Common myeloid progenitor, CD34-positive (primary cell): Measurements from ENCODE around the gene JAML. TPM values are rescaled to one million over a fixed set of nuclear protein-coding genes. Genes with fewer than 3 reads are reported as not detected.

Source experiments
- CTCF ChIA-PET: fragments of 350-600 bp; sonication (Branson Sonifier 250); formaldehyde crosslinking; loops from one replicate; lab custom pipeline; 2021; ENCODE audit warnings: antibody characterized with exemption; lab: Charles Lee
- POLR2A ChIA-PET: fragments of 350-600 bp; sonication (Branson Sonifier 250); formaldehyde crosslinking; loops from one replicate; lab custom pipeline; 2021; ENCODE audit warnings: antibody characterized with exemption; lab: Charles Lee
- DNase-seq, 3 donors: peaks; one replicate each; pipeline versions ENCODE4 v3.0.0 to v3.0.0-alpha.2; 2013
- H3K27ac ChIP-seq, 2 experiments: 1 replicate in 1 of 2; 2 replicates in 1 of 2; pipeline ENCODE4 v1.7.0; 2013; ENCODE audit warnings: inconsistent platforms in 2 of 2, low read length in 2 of 2, mild to moderate bottlenecking in 2 of 2, low read depth in 1 of 2, moderate library complexity in 1 of 2; ENCODE audit not compliant: severe bottlenecking in 2 of 2, insufficient read depth in 1 of 2, poor library complexity in 1 of 2
- H3K27me3 ChIP-seq, 5 experiments: replicated peaks in 2 of 5; 1 replicate in 3 of 5; 2 replicates in 2 of 5; pipeline versions ENCODE4 v1.6.1 to v1.7.0; 2013; ENCODE audit warnings: low read length in 4 of 5, mild to moderate bottlenecking in 2 of 5, moderate library complexity in 2 of 5, inconsistent platforms in 1 of 5; ENCODE audit not compliant: insufficient read depth in 5 of 5, control insufficient read depth in 4 of 5
- H3K36me3 ChIP-seq, 4 experiments: 1 replicate in 2 of 4; 2 replicates in 2 of 4; pipeline versions ENCODE4 v1.6.1 to v1.7.0; 2013; ENCODE audit warnings: low read length in 3 of 4, control low read depth in 1 of 4, mild to moderate bottlenecking in 1 of 4; ENCODE audit not compliant: control insufficient read depth in 4 of 4, insufficient read depth in 4 of 4
- H3K4me1 ChIP-seq, 4 experiments: 1 replicate in 3 of 4; 2 replicates in 1 of 4; pipeline versions ENCODE4 v1.6.1 to v1.7.1; 2013; ENCODE audit warnings: low read length in 3 of 4, mild to moderate bottlenecking in 3 of 4, control low read depth in 1 of 4, inconsistent platforms in 1 of 4, moderate library complexity in 1 of 4; ENCODE audit not compliant: control insufficient read depth in 4 of 4, insufficient read depth in 4 of 4; ENCODE audit errors: control extremely low read depth in 1 of 4
- H3K4me3 ChIP-seq, 7 experiments: 1 replicate in 4 of 7; 2 replicates in 3 of 7; pipeline versions ENCODE4 v1.5.1 to v1.7.0; 2013; ENCODE audit warnings: mild to moderate bottlenecking in 7 of 7, low read length in 6 of 7, moderate library complexity in 6 of 7, inconsistent platforms in 2 of 7, low read depth in 2 of 7, control low read depth in 1 of 7; ENCODE audit not compliant: insufficient read depth in 4 of 7, control insufficient read depth in 1 of 7; ENCODE audit errors: extremely low read depth in 1 of 7
- H3K9me3 ChIP-seq, 5 experiments: 1 replicate in 4 of 5; 2 replicates in 1 of 5; pipeline versions ENCODE4 v1.6.1 to v1.7.1; 2013; ENCODE audit warnings: low read length in 4 of 5, mild to moderate bottlenecking in 2 of 5, inconsistent platforms in 1 of 5, low read depth in 1 of 5, moderate library complexity in 1 of 5; ENCODE audit not compliant: control insufficient read depth in 4 of 5, insufficient read depth in 2 of 5; ENCODE audit errors: control extremely low read depth in 1 of 5
- WGBS: methylation state at CpG from one replicate; pipeline ENCODE4 v1.1.5; 2013; ENCODE audit not compliant: insufficient coverage; 5-methylcytosine and 5-hydroxymethylcytosine counted together
- polyA plus RNA-seq: library from polyadenylated mRNA; unstranded; fragments of 120-200 nt; gene quantifications from one replicate; pipeline ENCODE4 v1.2.1, GENCODE V29; 2013

Gene JAML
- polyA plus RNA-seq = 86.2 TPM

- CTCF ChIA-PET = interaction anchor here (1.3 to 4.1 kb wide), 7 partner anchors 11 to 126 kb away, joined by 3 to 42 read pairs (median 6); partner anchors contain the start of gene MPZL3
- Histone ChIP-seq H3K4me1 (peaks cover 60 to 88% (median 70%) of the 10 kb centered on the region in 4 experiments), H3K27me3 (no peaks in the 10 kb centered on the region), H3K27ac (peak within 1 kb of the TSS; percentile 26 to 45), H3K9me3 (no peaks in the 10 kb centered on the region), H3K4me3 (peak within 1 kb of the TSS in 6 of 7 experiments; percentile 25 to 75 (median 58)), H3K36me3 (peaks cover 0 to 5% (median 0%) of the 10 kb centered on the region in 4 experiments)
- peak in 2 of 3 donors; percentile 65 to 86 for DNase-seq
- WGBS = 3% methylated on average over 5 of the region's 6 CpGs
- POLR2A ChIA-PET = interaction anchor here (1.0 to 1.2 kb wide), 2 partner anchors 11 to 27 kb away, joined by 3 read pairs; no protein-coding TSS in a partner anchor
Measured at GRCh38 chr11:118224511-118225188, at the start of gene JAML. TSS of gene JAML (minus strand) at chr11:118225011. CDS start at chr11:118214866, 10,145 bp downstream.

- H3K9me3 ChIP-seq = no peaks in the 10 kb centered on the region
- no peaks in the 10 kb centered on the region for H3K36me3 ChIP-seq
- no peaks in the 10 kb centered on the region for H3K4me1 ChIP-seq
- WGBS = no CpG with 5 or more reads among the region's 2 CpGs
- DNase-seq = no peak
- H3K4me3 ChIP-seq = no peak overlapping the region
- H3K27me3 ChIP-seq = no peaks in the 10 kb centered on the region
- ChIA-PET POLR2A (no interaction called here), CTCF (interaction anchor here (1.3 to 1.5 kb wide), 2 partner anchors 9 to 130 kb away, joined by 4 to 5 read pairs; no protein-coding TSS in a partner anchor)
- H3K27ac ChIP-seq = no peak overlapping the region
Measured at GRCh38 chr11:118274186-118274585, 49.4 kb upstream of the JAML start.

DNA sequence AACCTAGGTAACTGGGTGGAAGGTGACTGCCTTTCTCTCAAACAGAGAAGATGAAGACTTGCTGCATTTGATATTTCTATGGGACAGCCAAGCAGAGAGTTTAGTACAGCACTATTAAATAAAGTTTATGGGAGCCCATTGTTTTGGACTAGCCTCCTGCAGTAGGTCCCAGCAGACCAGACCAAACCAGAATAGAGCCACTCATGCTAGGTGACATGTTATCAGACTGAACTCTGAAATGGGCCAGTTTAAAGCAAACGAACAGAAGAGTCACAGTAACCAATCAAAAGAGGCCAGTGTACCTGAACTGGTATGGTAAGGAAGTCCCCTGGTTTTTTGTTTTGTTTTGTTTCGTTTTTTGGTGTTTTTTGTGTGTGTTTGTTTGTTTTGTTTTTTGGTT lies 47.2 kb upstream of the JAML start:
- no peak for DNase-seq
- no peaks in the 10 kb centered on the region for H3K9me3 ChIP-seq
- no peak overlapping the region for H3K4me3 ChIP-seq
- H3K36me3 ChIP-seq = no peaks in the 10 kb centered on the region
- WGBS = 100% methylated on average over 1 of the region's 2 CpGs
- ChIA-PET CTCF (no interaction called here), POLR2A (no interaction called here)
- no peak overlapping the region for H3K27ac ChIP-seq
- no peaks in the 10 kb centered on the region for H3K4me1 ChIP-seq
- H3K27me3 ChIP-seq = no peaks in the 10 kb centered on the region

- Histone ChIP-seq H3K9me3 (no peaks in the 10 kb centered on the region), H3K36me3 (no peaks in the 10 kb centered on the region), H3K27me3 (no peaks in the 10 kb centered on the region), H3K4me3 (no peak overlapping the region), H3K4me1 (peaks cover 5 to 24% (median 16%) of the 10 kb centered on the region in 4 experiments), H3K27ac (no peak overlapping the region)
- DNase-seq = no peak
- ChIA-PET CTCF (interaction anchor here (0.8 to 1.5 kb wide), 3 partner anchors 11 to 28 kb away, joined by 3 to 6 read pairs (median 3); no protein-coding TSS in a partner anchor), POLR2A (no interaction called here)
- no CpG with 5 or more reads among the region's 4 CpGs for WGBS
Measured at GRCh38 chr11:118267486-118267885, 42.7 kb upstream of the JAML start.

GRCh38 chr11:118265954-118266353 lies 41.1 kb upstream of the JAML start:
- H3K4me1 ChIP-seq = peaks cover 5 to 24% (median 16%) of the 10 kb centered on the region in 4 experiments
- no peak overlapping the region for H3K4me3 ChIP-seq
- no peak overlapping the region for H3K27ac ChIP-seq
- no peaks in the 10 kb centered on the region for H3K36me3 ChIP-seq
- ChIA-PET POLR2A (interaction anchor here (0.8 kb wide), 1 partner anchor 198 kb away, joined by 3 read pairs; no protein-coding TSS in a partner anchor), CTCF (interaction anchor here (0.8 to 1.4 kb wide), 7 partner anchors 10 to 81 kb away, joined by 3 to 9 read pairs (median 3); no protein-coding TSS in a partner anchor)
- no peak for DNase-seq
- no peaks in the 10 kb centered on the region for H3K27me3 ChIP-seq
- peaks cover 0 to 2% (median 0%) of the 10 kb centered on the region in 5 experiments for H3K9me3 ChIP-seq
- WGBS = 50% methylated on average over 1 of the region's 1 CpG

DNA sequence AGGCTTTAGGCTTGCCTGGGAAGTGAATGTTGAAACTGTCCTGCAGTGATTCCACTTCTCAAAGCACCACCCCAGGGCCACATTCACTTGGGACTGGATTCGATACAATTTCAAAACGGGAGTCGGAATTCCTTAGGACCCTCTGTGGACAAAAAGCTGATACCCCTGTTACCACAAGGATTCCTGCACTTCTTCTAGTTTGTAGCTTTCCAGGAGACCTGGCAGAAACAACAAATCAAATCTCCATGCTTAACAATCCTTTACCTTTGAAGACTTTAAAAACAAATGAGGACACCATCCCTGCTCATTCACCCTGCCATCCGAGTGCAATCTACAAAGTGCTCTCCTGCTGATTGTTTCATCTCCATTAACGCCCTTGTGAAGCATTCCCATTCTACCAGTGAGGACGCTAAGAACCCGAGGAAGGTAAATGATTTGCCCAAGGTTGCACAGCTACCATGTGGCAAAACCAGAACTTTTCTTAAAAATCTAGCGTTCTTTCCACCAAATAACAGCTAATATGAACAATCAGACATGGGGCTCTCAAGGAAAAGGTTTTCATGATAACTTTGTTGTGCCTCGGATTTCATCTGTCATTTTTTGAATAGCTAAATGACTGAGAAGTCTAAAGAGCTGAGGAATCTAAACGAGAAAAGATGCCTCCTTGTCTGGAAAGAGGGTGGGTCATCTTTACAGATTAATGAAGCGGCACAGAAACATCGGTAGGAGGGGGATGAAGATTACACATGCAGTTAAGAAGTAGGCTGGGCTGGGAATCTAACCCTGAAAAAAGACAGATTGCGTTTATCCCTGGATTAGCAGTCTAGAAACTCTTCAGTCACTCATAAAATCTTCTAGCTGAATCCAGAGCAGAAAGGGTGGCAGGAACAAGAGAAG lies 40.0 kb upstream of the JAML start:
- peaks cover 0 to 2% (median 0%) of the 10 kb centered on the region in 5 experiments for H3K9me3 ChIP-seq
- DNase-seq = no peak
- H3K4me3 ChIP-seq = peak overlapping the region in 5 of 7 experiments; percentile 60 to 81 (median 66)
- no peaks in the 10 kb centered on the region for H3K27me3 ChIP-seq
- CTCF ChIA-PET = interaction anchor here (0.6 to 2.8 kb wide), 17 partner anchors 9 to 80 kb away, joined by 3 to 19 read pairs (median 3); partner anchors contain the start of gene MPZL3
- no peak overlapping the region for H3K27ac ChIP-seq
- 96% methylated on average over 11 of the region's 13 CpGs for WGBS
- POLR2A ChIA-PET = interaction anchor here (0.5 to 0.8 kb wide), 4 partner anchors 46 to 773 kb away, joined by 3 read pairs; no protein-coding TSS in a partner anchor
- peaks cover 5 to 24% (median 16%) of the 10 kb centered on the region in 4 experiments for H3K4me1 ChIP-seq
- H3K36me3 ChIP-seq = no peaks in the 10 kb centered on the region
